OCI-LY1 (cell line): ENCODE data around the gene CACNB2.

Experiments
- CTCF ChIP-seq: fragments of 200-600 bp; sonication (generic), shearing (Covaris generic); IDR thresholded peaks from 2 replicates; pipeline ENCODE4 v1.5.1; 2017; ENCODE audit warnings: mild to moderate bottlenecking, antibody characterized with exemption, low read length, moderate library complexity, mixed read lengths
- EZH2 ChIP-seq: fragments of 200-600 bp; sonication (generic), shearing (Covaris generic); IDR thresholded peaks from 2 replicates; pipeline ENCODE4 v1.8.0; 2017; ENCODE audit warnings: borderline replicate concordance, mixed run types, mild to moderate bottlenecking, antibody characterized with exemption, low read length, moderate library complexity, mixed read lengths

GRCh38 chr10:18352175-18352574 lies 212.0 kb downstream of the CACNB2 start:
- TF ChIP-seq CTCF (no peak), EZH2 (no peak)
